HT-29 (cell line): ENCODE data around the gene RAMP3. TPM values are rescaled to one million over a fixed set of nuclear protein-coding genes. Genes with fewer than 3 reads are reported as not detected.
A peak's percentile ranks its signal among the peaks of the same experiment; 100 is the strongest.

Source experiments
- DNase-seq: peaks from one replicate; pipeline ENCODE4 v3.0.0-alpha.2; 2015; ENCODE audit warnings: low spot score
- total RNA-seq: library from RNA; depleted of rRNA; stranded (reverse); fragments of >200 nt; shearing (Covaris generic); gene quantifications from 2 replicates; pipeline ENCODE4 v1.2.3, GENCODE V29; 2014

Gene RAMP3
- total RNA-seq, 1 experiment from 2014 or later = not detected

GRCh38 chr7:45178241-45179225 lies 20.9 kb downstream of the RAMP3 start:
- DNase-seq = peak; percentile 35

GRCh38 chr7:45179666-45180065 lies 22.1 kb downstream of the RAMP3 start:
- DNase-seq = no peak

- no peak for DNase-seq
Measured at GRCh38 chr7:45180084-45180986, 22.7 kb downstream of the RAMP3 start.

- DNase-seq = no peak
Measured at GRCh38 chr7:45181286-45181960, 23.8 kb downstream of the RAMP3 start.

GRCh38 chr7:45181991-45182855 lies 24.6 kb downstream of the RAMP3 start:
- DNase-seq = no peak

- DNase-seq = no peak
Measured at GRCh38 chr7:45182856-45183710, 25.5 kb downstream of the RAMP3 start.

GRCh38 chr7:45183711-45184210 lies 26.2 kb downstream of the RAMP3 start:
- no peak for DNase-seq

GRCh38 chr7:45184326-45185027 lies 26.9 kb downstream of the RAMP3 start:
- no peak for DNase-seq

- DNase-seq = no peak
Measured at GRCh38 chr7:45185028-45185863, 27.7 kb downstream of the RAMP3 start.

GRCh38 chr7:45185864-45186250 lies 28.3 kb downstream of the RAMP3 start:
- DNase-seq = no peak

- no peak for DNase-seq
Measured at GRCh38 chr7:45186261-45186813, 28.7 kb downstream of the RAMP3 start.

GRCh38 chr7:45187089-45187945 lies 29.7 kb downstream of the RAMP3 start:
- DNase-seq = no peak

GRCh38 chr7:45187946-45188411 lies 30.4 kb downstream of the RAMP3 start:
- no peak for DNase-seq

- DNase-seq = no peak
Measured at GRCh38 chr7:45188736-45189135, 31.1 kb downstream of the RAMP3 start.

- DNase-seq = no peak
Measured at GRCh38 chr7:45189151-45189970, 31.8 kb downstream of the RAMP3 start.
